Heart left ventricle (tissue), 13 donors: ENCODE measurements around the gene SMTNL2.

Source experiments
- CTCF ChIP-seq, 12 donors: fragments of 200-600 bp; sonication (generic) in 4 of 12; IDR thresholded peaks; one replicate each; pipeline versions ENCODE4 v1.5.0 to v1.8.0; 2018 to 2022; ENCODE audit warnings: antibody characterized with exemption in 12 of 12, mild to moderate bottlenecking in 5 of 12
- POLR2A ChIP-seq, 2 donors: fragments of 450-650 bp; IDR thresholded peaks; one replicate each; pipeline ENCODE4 v1.6.1; 2017; ENCODE audit warnings: antibody characterized with exemption in 2 of 2, mild to moderate bottlenecking in 2 of 2, moderate library complexity in 2 of 2
- donor health status: ischemic (EF 13 %, LVEDD 7.1; RV severe dilation, severe dysfunction).
- donor health status: DM: no; HTN: yes; CAD: no.
- donor health status: DM: no; HTN: no; CAD: no.
- donor health status: ischemic (EF 25% LVEDD 6.9; RV normal size, moderate dysfunction).
- donor health status: ischemic (EF 25% LVEDD 5.7; RV mildly dilated, moderate dysfunction).
- donor health status: ischemic (EF 35%, LVEDD 5.7; RV mildly dilated, moderate dysfunction).
- donor health status: nonischemic (EF 11% LVEDD 7.7; RV severe dilation, severe dysfunction).
- donor health status: DM: yes; HTN: yes; CAD: no.
- donor health status: PGD.
- donor health status: ischemic (EF 29% LVEDD 5.4; RV normal size, mild dysfunction).
- donor health status: nonischemic (EF 23%, LVEDD 6.1; RV moderate dilation, normal function).

- TF ChIP-seq CTCF (IDR thresholded peaks at IDR 0.05): no peak
- no peak for TF ChIP-seq POLR2A (IDR thresholded peaks at IDR 0.05)
These were observed 49.3 kb downstream of the SMTNL2 start for GRCh38 chr17:4633643-4634042.
